Activated naive CD4-positive, alpha-beta T cell treated with anti-CD3 and anti-CD28 coated beads for 36 hours (primary cell): Measurements from ENCODE around the gene C1QL4. TPM values are rescaled to one million over a fixed set of nuclear protein-coding genes. Genes with fewer than 3 reads are reported as not detected.
"Not testable (repeated sequence)": the region's sequence is repeated elsewhere in the genome, so short reads cannot be mapped to it uniquely, and the experiment has no call there.

Experiments used
- CTCF ChIA-PET: fragments of 350-600 bp; sonication (Branson Sonifier 250); formaldehyde crosslinking; loops from one replicate; lab custom pipeline; 2021; ENCODE audit warnings: antibody characterized with exemption; lab: Charles Lee
- DNase-seq: peaks from one replicate; pipeline ENCODE4 v3.0.0-alpha.2; 2020
- H3K27ac Mint-ChIP-seq: one replicate; pipeline ENCODE4 v1.8.0; 2021; ENCODE audit warnings: mild to moderate bottlenecking, mixed read lengths
- H3K27me3 Mint-ChIP-seq: one replicate; pipeline ENCODE4 v1.8.0; 2021; ENCODE audit warnings: low read depth, mixed read lengths
- H3K36me3 Mint-ChIP-seq: one replicate; pipeline ENCODE4 v1.8.0; 2021; ENCODE audit warnings: low read depth, mixed read lengths
- H3K4me1 Mint-ChIP-seq: one replicate; pipeline ENCODE4 v1.8.0; 2021; ENCODE audit warnings: low read depth, mixed read lengths
- H3K4me3 Mint-ChIP-seq: one replicate; pipeline ENCODE4 v1.8.0; 2021; ENCODE audit warnings: mild to moderate bottlenecking, moderate library complexity, mixed read lengths
- H3K9me3 Mint-ChIP-seq: one replicate; pipeline ENCODE4 v1.8.0; 2021; ENCODE audit warnings: mixed read lengths
- intact Hi-C: fragments of 100-400 bp; cut with micrococcal nuclease; formaldehyde crosslinking; loops from one replicate; pipeline ENCODE4 v1.15.1; 2023
- total RNA-seq, 2 experiments: library from RNA; stranded (reverse); gene quantifications; one replicate each; pipeline ENCODE4 v1.2.3, GENCODE V29; 2021

The C1QL4 gene
- total RNA-seq, 2 experiments from 2014 or later = not detected

GRCh38 chr12:49283541-49284429 lies 53.2 kb downstream of the C1QL4 start:
- no peak for DNase-seq
- no peak overlapping the region for H3K4me3 Mint-ChIP-seq
- H3K9me3 Mint-ChIP-seq = no peaks in the 10 kb centered on the region
- peaks cover 15% of the 10 kb centered on the region for H3K27me3 Mint-ChIP-seq
- no peak overlapping the region for H3K27ac Mint-ChIP-seq
- CTCF ChIA-PET = interaction anchor here (0.9 to 7.6 kb wide), 6 partner anchors 54 to 233 kb away, joined by 3 to 97 read pairs (median 7); partner anchors contain the start of genes C1QL4 and DNAJC22
- H3K4me1 Mint-ChIP-seq = no peaks in the 10 kb centered on the region
- intact Hi-C loops = no loop called here
- H3K36me3 Mint-ChIP-seq = no peaks in the 10 kb centered on the region

GRCh38 chr12:49282740-49283375 lies 54.1 kb downstream of the C1QL4 start:
- CTCF ChIA-PET = interaction anchor here (0.8 kb wide), 1 partner anchor 60 kb away, joined by 3 read pairs; no protein-coding TSS in a partner anchor
- H3K4me1 Mint-ChIP-seq, intact Hi-C loops, H3K27ac Mint-ChIP-seq, H3K9me3 Mint-ChIP-seq, H3K4me3 Mint-ChIP-seq, H3K36me3 Mint-ChIP-seq, H3K27me3 Mint-ChIP-seq, DNase-seq: not testable (repeated sequence)

Other genes starting within 250 kb of the C1QL4 start
- under 1 TPM in 1 of 2 experiments, not detected in 1; 0.07 TPM for gene DHH, start 242.4 kb downstream of the C1QL4 start, total RNA-seq
- 10 to 100 TPM; 60.1 to 66.8 TPM for gene LMBR1L, start 226.3 kb downstream of the C1QL4 start, total RNA-seq
- 1,000 to 10,000 TPM; 2,826 to 2,914 TPM for gene TUBA1B, start 205.8 kb downstream of the C1QL4 start, total RNA-seq
- 10 to 100 TPM; 47.4 to 49.1 TPM for gene TUBA1A, start 148.1 kb downstream of the C1QL4 start, total RNA-seq
- 100 to 1,000 TPM; 214 to 227 TPM for gene TUBA1C, start 72.1 kb downstream of the C1QL4 start, total RNA-seq
- gene PRPH, start 42.0 kb downstream of the C1QL4 start, total RNA-seq = not detected
- 10 to 100 TPM; 67.4 to 68.8 TPM for gene TROAP, start 13.9 kb downstream of the C1QL4 start, total RNA-seq
- not detected for gene DNAJC22, start 9.7 kb upstream of the C1QL4 start, total RNA-seq
- gene SPATS2, start 30.3 kb upstream of the C1QL4 start, total RNA-seq = 1 to 10 TPM; 8.7 to 9.6 TPM
- gene KCNH3, start 201.8 kb upstream of the C1QL4 start, total RNA-seq = under 1 TPM; 0.57 to 0.91 TPM
- gene MCRS1, start 231.0 kb upstream of the C1QL4 start, total RNA-seq = 10 to 100 TPM; 49.8 to 52.7 TPM